ENCODE measurements around the gene OR2H2. TPM values are rescaled to one million over a fixed set of nuclear protein-coding genes. Genes with fewer than 3 reads are reported as not detected.
A peak's percentile ranks its signal among the peaks of the same experiment; 100 is the strongest.

Gene OR2H2
- total and polyA plus RNA-seq, 2 of the 13 experiments (the other 11 are each of a cell fraction or from before 2014, with no cell fraction given) = not detected

- no peaks in the 10 kb centered on the region for H4K20me1 ChIP-seq (ENCODE audit: insufficient read depth, low read length)
- H3K4me2 ChIP-seq (ENCODE audit: low read depth, low read length) = no peak overlapping the region
- intact Hi-C loops (cut with micrococcal nuclease; ENCODE audit: unreplicated experiment) = no loop called here
- H3K9me3 ChIP-seq (ENCODE audit: low read length) = no peaks in the 10 kb centered on the region
- no peaks in the 10 kb centered on the region for H3K36me3 ChIP-seq (replicated peaks in 1 of 2; ENCODE audit: control insufficient read depth in 1 of 2, insufficient read depth in 2 of 2, low read length in 2 of 2)
- in situ Hi-C loops (cut with HindIII; ENCODE audit: extremely low pct_ligation_motif_present, low pct_unique_long_range_greater_than_20kb) = no loop called here
- ChIA-PET POLR2A (no interaction called here), CTCF (ENCODE audit: low intra/inter-chr PET ratio, low total read pairs) (no interaction called here)
- no peak overlapping the region for H3K4me3 ChIP-seq (replicated peaks in 1 of 3; ENCODE audit: insufficient read depth in 1 of 3, low read depth in 2 of 3, low read length in 3 of 3)
- no peaks in the 10 kb centered on the region for H3K79me2 ChIP-seq (ENCODE audit: insufficient read depth, low read length)
- FAIRE-seq (no peak), ATAC-seq (no peak), DNase-seq (ENCODE audit: low spot score) (no peak)
- no peak overlapping the region for H3K9ac ChIP-seq (ENCODE audit: insufficient read depth, low read depth, low read length)
- H3K27ac ChIP-seq (ENCODE audit: extremely low read length, insufficient read depth, low read length) = no peak overlapping the region
- no peak overlapping the region for H2AFZ ChIP-seq (ENCODE audit: low read length)
- 18% methylated on average over 3 of the region's 4 CpGs for WGBS (ENCODE audit: low lambda C conversion rate)
- no peaks in the 10 kb centered on the region for H3K4me1 ChIP-seq (ENCODE audit: insufficient read depth, low read length)
- BruUV-seq (replicated peaks) = no TSS peak
- H3K27me3 ChIP-seq (ENCODE audit: control insufficient read depth in 1 of 2, insufficient read depth in 2 of 2, low read length in 2 of 2) = 0 out of 5 replicates have a peak, but pooled peaks cover 0 to 4% of the 10 kb centered on the region in 2 experiments
- TF ChIP-seq, protein P1, sequence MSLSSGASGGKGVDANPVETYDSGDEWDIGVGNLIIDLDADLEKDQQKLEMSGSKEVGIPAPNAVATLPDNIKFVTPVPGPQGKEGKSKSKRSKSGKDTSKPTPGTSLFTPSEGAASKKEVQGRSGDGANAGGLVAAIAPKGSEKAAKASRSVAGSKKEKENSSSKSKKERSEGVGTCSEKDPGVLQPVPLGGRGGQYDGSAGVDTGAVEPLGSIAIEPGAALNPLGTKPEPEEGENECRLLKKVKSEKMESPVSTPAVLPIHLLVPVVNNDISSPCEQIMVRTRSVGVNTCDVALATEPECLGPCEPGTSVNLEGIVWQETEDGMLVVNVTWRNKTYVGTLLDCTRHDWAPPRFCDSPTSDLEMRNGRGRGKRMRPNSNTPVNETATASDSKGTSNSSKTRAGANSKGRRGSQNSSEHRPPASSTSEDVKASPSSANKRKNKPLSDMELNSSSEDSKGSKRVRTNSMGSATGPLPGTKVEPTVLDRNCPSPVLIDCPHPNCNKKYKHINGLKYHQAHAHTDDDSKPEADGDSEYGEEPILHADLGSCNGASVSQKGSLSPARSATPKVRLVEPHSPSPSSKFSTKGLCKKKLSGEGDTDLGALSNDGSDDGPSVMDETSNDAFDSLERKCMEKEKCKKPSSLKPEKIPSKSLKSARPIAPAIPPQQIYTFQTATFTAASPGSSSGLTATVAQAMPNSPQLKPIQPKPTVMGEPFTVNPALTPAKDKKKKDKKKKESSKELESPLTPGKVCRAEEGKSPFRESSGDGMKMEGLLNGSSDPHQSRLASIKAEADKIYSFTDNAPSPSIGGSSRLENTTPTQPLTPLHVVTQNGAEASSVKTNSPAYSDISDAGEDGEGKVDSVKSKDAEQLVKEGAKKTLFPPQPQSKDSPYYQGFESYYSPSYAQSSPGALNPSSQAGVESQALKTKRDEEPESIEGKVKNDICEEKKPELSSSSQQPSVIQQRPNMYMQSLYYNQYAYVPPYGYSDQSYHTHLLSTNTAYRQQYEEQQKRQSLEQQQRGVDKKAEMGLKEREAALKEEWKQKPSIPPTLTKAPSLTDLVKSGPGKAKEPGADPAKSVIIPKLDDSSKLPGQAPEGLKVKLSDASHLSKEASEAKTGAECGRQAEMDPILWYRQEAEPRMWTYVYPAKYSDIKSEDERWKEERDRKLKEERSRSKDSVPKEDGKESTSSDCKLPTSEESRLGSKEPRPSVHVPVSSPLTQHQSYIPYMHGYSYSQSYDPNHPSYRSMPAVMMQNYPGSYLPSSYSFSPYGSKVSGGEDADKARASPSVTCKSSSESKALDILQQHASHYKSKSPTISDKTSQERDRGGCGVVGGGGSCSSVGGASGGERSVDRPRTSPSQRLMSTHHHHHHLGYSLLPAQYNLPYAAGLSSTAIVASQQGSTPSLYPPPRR (CRISPR knock-in tag; IDR thresholded peaks at IDR 0.05; ENCODE audit: borderline replicate concordance) = no peak
- peak; percentile 63 for TF ChIP-seq NR2C2 (CRISPR knock-in tag; IDR thresholded peaks at IDR 0.05; ENCODE audit: borderline replicate concordance)
- no peak for TF ChIP-seq RELA (CRISPR knock-in tag; IDR thresholded peaks at IDR 0.05)
- TF ChIP-seq FOXO4 (CRISPR knock-in tag; conservative IDR thresholded peaks at IDR 0.05) = 0 out of 2 replicates have a peak, but pooled peaks have one; percentile 76
- no peak for TF ChIP-seq ZBTB40 (IDR thresholded peaks at IDR 0.05)
- no peak for TF ChIP-seq ZBTB40 (CRISPR knock-in tag; IDR thresholded peaks at IDR 0.05)
- no peak for TF ChIP-seq ZNF260 (CRISPR knock-in tag; IDR thresholded peaks at IDR 0.05; ENCODE audit: borderline replicate concordance, low read depth)
- TF ChIP-seq ZNF619 (CRISPR knock-in tag; IDR thresholded peaks at IDR 0.05) = no peak
These were observed 47.1 kb upstream of the OR2H2 start for GRCh38 chr6:29537714-29538403.

Measured in HepG2 (cell line).